ENCODE data around the gene MNT. TPM values are rescaled to one million over a fixed set of nuclear protein-coding genes. Genes with fewer than 3 reads are reported as not detected.

The MNT gene
- total and polyA plus RNA-seq, 10 donors, result 2.8 to 38.5 (median 27.9) TPM

- H3K4me1 ChIP-seq, result peaks cover 6 to 38% (median 19%) of the 10 kb centered on the region in 6 donors
- H3K27ac ChIP-seq, result no peak overlapping the region
- H3K9me3 ChIP-seq, result no peaks in the 10 kb centered on the region
- no peak for TF ChIP-seq POLR2A (IDR thresholded peaks at IDR 0.05)
- peak in 1 of 3 donors; percentile 41 for TF ChIP-seq POLR2AphosphoS5 (IDR thresholded peaks at IDR 0.05)
- no peak for TF ChIP-seq CTCF (IDR thresholded peaks at IDR 0.05 in 8 of 11, conservative IDR thresholded peaks at IDR 0.05 in 3 of 11)
- DNase-seq, result no peak
- intact Hi-C loops (cut with DNase I; ENCODE audit: low total_unique reads), result no loop called here
- peaks cover 0 to 76% (median 56%) of the 10 kb centered on the region in 6 donors for H3K36me3 ChIP-seq
- WGBS, 5 donors, result 89 to 94% (median 92%) methylated on average over 20 to 25 of the region's 25 CpGs
- H3K4me3 ChIP-seq, result no peak overlapping the region
- H3K27me3 ChIP-seq (replicated peaks in 1 of 7), result no peaks in the 10 kb centered on the region
Observed at GRCh38 chr17:2379489-2380225, 21.2 kb downstream of the MNT start.

GRCh38 chr17:2378905-2379304 lies 22.0 kb downstream of the MNT start:
- 92 to 98% (median 95%) methylated on average over 6 to 11 of the region's 11 CpGs for WGBS, 5 donors
- H3K36me3 ChIP-seq, result peaks cover 0 to 79% (median 59%) of the 10 kb centered on the region in 6 donors
- H3K27ac ChIP-seq, result no peak overlapping the region
- H3K9me3 ChIP-seq, result no peaks in the 10 kb centered on the region
- peaks cover 6 to 33% (median 18%) of the 10 kb centered on the region in 6 donors for H3K4me1 ChIP-seq
- no peak for TF ChIP-seq CTCF (IDR thresholded peaks at IDR 0.05 in 8 of 11, conservative IDR thresholded peaks at IDR 0.05 in 3 of 11)
- no peak for TF ChIP-seq POLR2A (IDR thresholded peaks at IDR 0.05)
- TF ChIP-seq POLR2AphosphoS5 (IDR thresholded peaks at IDR 0.05), result no peak
- no peak overlapping the region for H3K4me3 ChIP-seq
- intact Hi-C loops (cut with DNase I; ENCODE audit: low total_unique reads), result no loop called here
- H3K27me3 ChIP-seq (replicated peaks in 1 of 7), result no peaks in the 10 kb centered on the region
- DNase-seq, result no peak

- no peak for DNase-seq
- intact Hi-C loops (cut with DNase I; ENCODE audit: low total_unique reads), result no loop called here
- Histone ChIP-seq H3K36me3 (peaks cover 0 to 92% (median 71%) of the 10 kb centered on the region in 6 donors), H3K27ac (no peak overlapping the region), H3K4me1 (peaks cover 1 to 22% (median 11%) of the 10 kb centered on the region in 6 donors), H3K9me3 (no peaks in the 10 kb centered on the region), H3K27me3 (replicated peaks in 1 of 7) (no peaks in the 10 kb centered on the region), H3K4me3 (no peak overlapping the region)
- TF ChIP-seq POLR2A (IDR thresholded peaks at IDR 0.05) (no peak), POLR2AphosphoS5 (IDR thresholded peaks at IDR 0.05) (peak in 1 of 3 donors; percentile 52)
- WGBS, 5 donors, result 90 to 96% (median 94%) methylated on average over 10 of the region's 10 CpGs
Observed at GRCh38 chr17:2377659-2378058, 23.2 kb downstream of the MNT start.

- H3K4me3 ChIP-seq, result no peak overlapping the region
- WGBS, 5 donors, result 93 to 97% (median 94%) methylated on average over 14 of the region's 14 CpGs
- no peak overlapping the region for H3K27ac ChIP-seq
- peaks cover 0 to 100% (median 77%) of the 10 kb centered on the region in 6 donors for H3K36me3 ChIP-seq
- peaks cover 0 to 11% (median 5%) of the 10 kb centered on the region in 6 donors for H3K4me1 ChIP-seq
- no peaks in the 10 kb centered on the region for H3K9me3 ChIP-seq
- TF ChIP-seq POLR2A (IDR thresholded peaks at IDR 0.05) (no peak), POLR2AphosphoS5 (IDR thresholded peaks at IDR 0.05) (no peak), CTCF (IDR thresholded peaks at IDR 0.05 in 8 of 11, conservative IDR thresholded peaks at IDR 0.05 in 3 of 11) (no peak)
- DNase-seq, result no peak
- H3K27me3 ChIP-seq (replicated peaks in 1 of 7), result no peaks in the 10 kb centered on the region
- intact Hi-C loops (cut with DNase I; ENCODE audit: low total_unique reads), result no loop called here
Observed at GRCh38 chr17:2376107-2376506, 24.8 kb downstream of the MNT start.

Measured in spleen (tissue), 11 donors.